NCI-H345 treated with DMSO at 0.1 percent for 48 hours (cell line): ENCODE results near the gene VCY.
"Not testable (repeated sequence)": the region's sequence is repeated elsewhere in the genome, so short reads cannot be mapped to it uniquely, and the experiment has no call there.

Source experiments
- DNase-seq: peaks from one replicate; lab custom pipeline; 2025; ENCODE audit not compliant: unreplicated experiment; lab: John Stamatoyannopoulos, UW

The VCY gene

GRCh38 chrY:13986373-13986772, at the start of gene VCY:
Gene VCY (minus strand): TSS chrY:13986473. CDS start chrY:13986440, 33 bp downstream.
- not testable (repeated sequence) for DNase-seq

GRCh38 chrY:14030395-14030794, 44.1 kb upstream of the VCY start:
- not testable (repeated sequence) for DNase-seq

- not testable (repeated sequence) for DNase-seq
These were observed 25.6 kb upstream of the VCY start for GRCh38 chrY:14011916-14012315.

- DNase-seq = not testable (repeated sequence)
These were observed 43.9 kb downstream of the VCY start for GRCh38 chrY:13942406-13942805.
